ENCODE measurements around the gene PBX4. TPM values are rescaled to one million over a fixed set of nuclear protein-coding genes. Genes with fewer than 3 reads are reported as not detected.
"Not testable (repeated sequence)": the region's sequence is repeated elsewhere in the genome, so short reads cannot be mapped to it uniquely, and the experiment has no call there.

The PBX4 gene
- total RNA-seq, 1 experiment from 2014 or later = 11.6 TPM

DNA sequence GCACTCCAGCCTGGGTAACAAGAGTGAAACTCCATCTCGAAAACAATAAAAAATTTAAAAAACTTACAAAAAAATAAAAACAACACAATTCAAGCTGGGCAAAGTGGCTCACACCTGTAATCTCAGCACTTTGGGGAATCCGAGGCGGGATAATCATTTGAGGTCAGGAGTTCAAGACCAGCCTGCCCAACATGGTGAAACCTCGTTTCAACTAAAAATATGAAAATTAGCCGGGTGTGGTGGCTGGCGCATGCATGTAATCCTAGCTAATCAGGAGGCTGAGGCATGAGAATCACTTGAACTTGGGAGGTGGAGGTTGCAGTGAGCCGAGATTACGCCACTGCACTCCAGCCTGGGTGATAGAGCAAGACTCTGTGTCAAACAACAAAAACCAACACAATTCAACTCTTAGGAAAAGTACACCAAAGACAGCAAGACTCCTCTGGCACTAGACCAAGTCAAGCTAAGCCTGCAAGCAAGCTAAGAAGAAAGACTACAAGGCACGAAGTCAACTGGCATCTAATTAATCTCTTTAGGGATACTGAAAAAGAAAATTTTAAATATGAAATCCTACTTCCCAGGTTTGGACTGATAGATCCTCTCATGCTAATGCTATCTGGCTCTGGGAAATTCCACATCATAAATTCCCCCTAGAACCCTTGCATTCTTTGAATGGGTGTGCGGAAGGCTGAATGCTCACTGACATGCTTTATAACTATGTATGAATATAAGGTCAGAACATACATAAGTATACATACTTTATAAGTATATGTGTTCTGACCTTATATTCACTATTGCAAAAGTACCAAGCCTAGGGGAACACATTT lies 7.9 kb downstream of the PBX4 start (continued):
- TF ChIP-seq CBX3 (IDR thresholded peaks at IDR 0.05; ENCODE audit: low read depth) = no peak
- no peak for TF ChIP-seq SRF (IDR thresholded peaks at IDR 0.05; ENCODE audit: low read depth)
- no peak for TF ChIP-seq SIN3A (IDR thresholded peaks at IDR 0.05; ENCODE audit: low read depth)
- TF ChIP-seq ZFX (IDR thresholded peaks at IDR 0.05) = no peak
- no peak for TF ChIP-seq YY1 (IDR thresholded peaks at IDR 0.05; ENCODE audit: extremely low read depth, insufficient replicate concordance, low read depth, low read length)
- no peak for TF ChIP-seq SP1 (IDR thresholded peaks at IDR 0.05; ENCODE audit: low read depth)
- TF ChIP-seq, protein P1, sequence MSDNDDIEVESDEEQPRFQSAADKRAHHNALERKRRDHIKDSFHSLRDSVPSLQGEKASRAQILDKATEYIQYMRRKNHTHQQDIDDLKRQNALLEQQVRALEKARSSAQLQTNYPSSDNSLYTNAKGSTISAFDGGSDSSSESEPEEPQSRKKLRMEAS (IDR thresholded peaks at IDR 0.05) = no peak
- TF ChIP-seq TCF7L2 (IDR thresholded peaks at IDR 0.05; ENCODE audit: borderline replicate concordance, extremely low read depth, insufficient read depth, insufficient read length) = no peak
- TF ChIP-seq CEBPB (IDR thresholded peaks at IDR 0.05; ENCODE audit: low read depth) = no peak
- TF ChIP-seq ELF1 (IDR thresholded peaks at IDR 0.05; ENCODE audit: borderline replicate concordance, low read depth) = no peak
- TF ChIP-seq POLR2AphosphoS5 (IDR thresholded peaks at IDR 0.05; ENCODE audit: low read depth, low read length) = no peak

- RAD21 ChIA-PET (ENCODE audit: low non-redundant PET in 1 of 2, low total read pairs in 2 of 2, uncharacterized antibody in 2 of 2, unreplicated experiment in 2 of 2); POLR2A ChIA-PET; ATAC-seq; intact Hi-C loops (cut with micrococcal nuclease); H3K9ac ChIP-seq (ENCODE audit: low read length); H2AFZ ChIP-seq (ENCODE audit: low read depth, low read length, poor library complexity, severe bottlenecking); H3K4me3 ChIP-seq (replicated peaks in 1 of 2; ENCODE audit: low read depth in 1 of 2, low read length in 2 of 2); DNase-seq (ENCODE audit: low read depth, low spot score); CTCF ChIA-PET; H4K20me1 ChIP-seq (ENCODE audit: insufficient read depth); BruUV-seq (replicated peaks); H3K79me2 ChIP-seq (ENCODE audit: insufficient read depth, low read length); H3K27me3 ChIP-seq (ENCODE audit: insufficient read depth, low read length); H3K36me3 ChIP-seq (ENCODE audit: control insufficient read depth in 1 of 2, insufficient read depth in 2 of 2, low read length in 2 of 2); H3K9me3 ChIP-seq (ENCODE audit: control insufficient read depth in 1 of 2, insufficient read depth in 1 of 2, low read depth in 1 of 2, low read length in 2 of 2); H3K9me2 ChIP-seq (ENCODE audit: insufficient read depth): not testable (repeated sequence)
- Histone ChIP-seq H3K4me2 (ENCODE audit: low read length) (peak overlapping the region; percentile 59), H3K27ac (ENCODE audit: low read depth, low read length) (peak overlapping the region; percentile 35; the same call in 1 of the 2 replicates), H3K4me1 (ENCODE audit: control insufficient read depth in 1 of 2, insufficient read depth in 2 of 2, low read length in 2 of 2) (peaks cover 26 to 49% of the 10 kb centered on the region in 2 experiments)
These were observed 11.8 kb downstream of the PBX4 start for GRCh38 chr19:19606686-19607085.
